Liver (tissue), 9 donors: ENCODE measurements around the gene SCUBE3. TPM values are rescaled to one million over a fixed set of nuclear protein-coding genes. Genes with fewer than 3 reads are reported as not detected.

Experiments used
- DNase-seq: peaks from one replicate; pipeline ENCODE4 v3.0.0-alpha.2; 2017; ENCODE audit warnings: low spot score
- H3K27ac ChIP-seq, 2 donors: one replicate each; pipeline ENCODE4 v1.7.0; 2013; ENCODE audit warnings: inconsistent platforms in 2 of 2, low read length in 2 of 2, control low read depth in 1 of 2, low read depth in 1 of 2, mild to moderate bottlenecking in 1 of 2
- H3K27me3 ChIP-seq, 4 donors: one replicate each; pipeline versions ENCODE4 v1.6.1 to v1.7.0; 2013; ENCODE audit warnings: low read length in 3 of 4, inconsistent platforms in 1 of 4, mild to moderate bottlenecking in 1 of 4, moderate library complexity in 1 of 4; ENCODE audit not compliant: control insufficient read depth in 4 of 4, insufficient read depth in 4 of 4
- H3K36me3 ChIP-seq, 4 donors: one replicate each; pipeline versions ENCODE4 v1.6.1 to v1.7.0; 2013; ENCODE audit warnings: low read length in 3 of 4, mild to moderate bottlenecking in 3 of 4, low read depth in 1 of 4, moderate library complexity in 1 of 4; ENCODE audit not compliant: control insufficient read depth in 4 of 4, insufficient read depth in 3 of 4
- H3K4me1 ChIP-seq, 4 donors: one replicate each; pipeline versions ENCODE4 v1.6.1 to v1.7.0; 2013; ENCODE audit warnings: low read length in 3 of 4, mild to moderate bottlenecking in 3 of 4, moderate library complexity in 1 of 4; ENCODE audit not compliant: control insufficient read depth in 4 of 4, insufficient read depth in 4 of 4
- H3K4me3 ChIP-seq, 3 donors: one replicate each; pipeline versions ENCODE4 v1.6.1 to v1.7.0; 2013; ENCODE audit warnings: low read length in 3 of 3, control low read depth in 1 of 3, low read depth in 1 of 3, mild to moderate bottlenecking in 1 of 3
- H3K9ac ChIP-seq, 2 donors: one replicate each; pipeline ENCODE4 v1.7.0; 2013; ENCODE audit warnings: low read length in 2 of 2, mild to moderate bottlenecking in 2 of 2, moderate library complexity in 2 of 2, control low read depth in 1 of 2, low read depth in 1 of 2
- H3K9me3 ChIP-seq, 4 donors: one replicate each; pipeline versions ENCODE4 v1.6.1 to v1.7.0; 2013; ENCODE audit warnings: low read length in 3 of 4; ENCODE audit not compliant: control insufficient read depth in 4 of 4
- EGR1 ChIP-seq, 2 donors: IDR thresholded peaks; 2 replicates each; pipeline ENCODE4 v1.6.1; 2016 to 2018; ENCODE audit warnings: antibody characterized with exemption in 2 of 2, low read depth in 2 of 2
- FOXA1 ChIP-seq: IDR thresholded peaks from 2 replicates; pipeline ENCODE4 v1.6.1; 2016; ENCODE audit warnings: antibody characterized with exemption
- FOXA2 ChIP-seq: IDR thresholded peaks from 2 replicates; pipeline ENCODE4 v1.6.1; 2016; ENCODE audit warnings: antibody characterized with exemption
- GABPA ChIP-seq, 2 donors: IDR thresholded peaks in 1 of 2; conservative IDR thresholded peaks in 1 of 2; 2 replicates each; pipeline ENCODE4 v1.6.1; 2016; ENCODE audit warnings: antibody characterized with exemption in 2 of 2, mild to moderate bottlenecking in 1 of 2, moderate library complexity in 1 of 2
- HNF4A ChIP-seq, 2 donors: conservative IDR thresholded peaks; 2 replicates each; pipeline ENCODE4 v1.6.1; 2016; ENCODE audit warnings: antibody characterized with exemption in 2 of 2, mild to moderate bottlenecking in 2 of 2
- HNF4G ChIP-seq: IDR thresholded peaks from 2 replicates; pipeline ENCODE4 v1.6.1; 2016; ENCODE audit warnings: antibody characterized with exemption
- JUND ChIP-seq, 2 donors: IDR thresholded peaks; 2 replicates each; pipeline ENCODE4 v1.6.1; 2016; ENCODE audit warnings: antibody characterized with exemption in 2 of 2
- NR2F2 ChIP-seq: IDR thresholded peaks from 2 replicates; pipeline ENCODE4 v1.6.1; 2016; ENCODE audit warnings: antibody characterized with exemption
- RAD21 ChIP-seq, 2 donors: IDR thresholded peaks; 2 replicates each; pipeline ENCODE4 v1.6.1; 2016; ENCODE audit warnings: antibody characterized with exemption in 2 of 2, mild to moderate bottlenecking in 2 of 2
- RXRA ChIP-seq, 2 donors: IDR thresholded peaks; 2 replicates each; pipeline ENCODE4 v1.6.1; 2017 to 2018; ENCODE audit warnings: antibody characterized with exemption in 2 of 2, mild to moderate bottlenecking in 1 of 2
- SP1 ChIP-seq: IDR thresholded peaks from 2 replicates; pipeline ENCODE4 v1.6.1; 2018; ENCODE audit warnings: antibody characterized with exemption, mild to moderate bottlenecking
- TAF1 ChIP-seq: conservative IDR thresholded peaks from 2 replicates; pipeline ENCODE4 v1.6.1; 2016; ENCODE audit warnings: antibody characterized with exemption, mild to moderate bottlenecking
- YY1 ChIP-seq: IDR thresholded peaks from 2 replicates; pipeline ENCODE4 v1.6.1; 2016; ENCODE audit warnings: antibody characterized with exemption, mild to moderate bottlenecking
- WGBS: extraction: QIAGEN DNeasy Blood & Tissue Kit; methylation state at CpG from one replicate; pipeline ENCODE4 v1.1.7; 2013; 5-methylcytosine and 5-hydroxymethylcytosine counted together
- polyA plus RNA-seq, 2 donors: library from polyadenylated mRNA; stranded (reverse) in 1 of 2; unstranded in 1 of 2; fragments of 200-250 nt in 1 of 2; fragments of >200 nt in 1 of 2; fragmentation: Nextera tagmentation in 1 of 2; extraction: Ambion mirVana in 1 of 2; gene quantifications; one replicate each; pipeline versions ENCODE4 v1.2.1 to v1.2.3, GENCODE V29; 2013 to 2015
- total RNA-seq, 2 donors: library from RNA; depleted of rRNA; stranded (reverse); fragments of >200 nt; gene quantifications; one replicate each; pipeline ENCODE4 v1.2.3, GENCODE V29; 2014
- TF ChIP-seq, protein P1 (sequence below): IDR thresholded peaks from 2 replicates; pipeline ENCODE4 v1.6.1; 2016; ENCODE audit warnings: antibody characterized with exemption
- TF ChIP-seq, protein P2 (sequence below): IDR thresholded peaks from 2 replicates; pipeline ENCODE4 v1.6.1; 2016; ENCODE audit warnings: antibody characterized with exemption, mild to moderate bottlenecking
- TF ChIP-seq, protein P3 (sequence below): fragments of 150-350 bp; IDR thresholded peaks from 2 replicates; pipeline ENCODE4 v1.5.1; 2017; ENCODE audit warnings: improper control_type of control experiment, low read depth, low read length; ENCODE audit not compliant: missing input control
- TF ChIP-seq, protein P4 (sequence below): IDR thresholded peaks from 2 replicates; pipeline ENCODE4 v1.6.1; 2016; ENCODE audit warnings: antibody characterized with exemption
- donor health status: healthy.
- donor health status: healthy.
- donor health status: healthy.
- donor health status: healthy.
- donor health status: healthy.

SCUBE3 gene
- total and polyA plus RNA-seq, 4 donors: 0.03 to 0.09 (median 0.07) TPM

DNA sequence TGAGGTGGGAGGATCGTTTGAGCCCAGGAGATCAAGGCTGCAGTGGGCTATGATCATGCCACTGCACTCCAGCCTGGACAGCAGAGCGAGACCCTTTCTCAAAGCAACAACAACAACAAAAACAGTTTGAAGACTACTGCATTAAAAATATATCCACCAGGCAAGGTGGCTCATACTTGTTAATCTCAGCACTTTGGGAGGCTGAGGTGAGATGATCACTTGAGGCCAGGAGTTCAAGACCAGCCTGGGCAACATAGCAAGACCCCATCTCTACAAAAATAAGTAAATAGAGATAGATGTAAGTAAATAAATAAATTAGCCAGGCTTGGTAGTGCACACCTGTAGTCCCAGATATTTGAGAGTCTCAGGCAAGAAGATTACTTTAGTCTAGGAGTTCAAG, 58.2 kb downstream of the SCUBE3 start:
- no peak overlapping the region for H3K27ac ChIP-seq
- no peaks in the 10 kb centered on the region for H3K27me3 ChIP-seq
- peaks cover 0 to 2% (median under 1%) of the 10 kb centered on the region in 4 donors for H3K36me3 ChIP-seq
- H3K4me3 ChIP-seq: no peak overlapping the region
- H3K4me1 ChIP-seq: no peaks in the 10 kb centered on the region
- H3K9me3 ChIP-seq: no peaks in the 10 kb centered on the region
- WGBS: 97% methylated on average over 2 of the region's 2 CpGs
- no peak for DNase-seq
- no peak overlapping the region for H3K9ac ChIP-seq
- TF ChIP-seq, protein P1, sequence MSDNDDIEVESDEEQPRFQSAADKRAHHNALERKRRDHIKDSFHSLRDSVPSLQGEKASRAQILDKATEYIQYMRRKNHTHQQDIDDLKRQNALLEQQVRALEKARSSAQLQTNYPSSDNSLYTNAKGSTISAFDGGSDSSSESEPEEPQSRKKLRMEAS: no peak
- TF ChIP-seq EGR1 (IDR thresholded peaks at IDR 0.05; ENCODE audit: low read depth in 2 of 2) (no peak), GABPA (IDR thresholded peaks at IDR 0.05 in 1 of 2, conservative IDR thresholded peaks at IDR 0.05 in 1 of 2) (no peak), FOXA2 (no peak), FOXA1 (no peak), JUND (IDR thresholded peaks at IDR 0.05) (no peak), NR2F2 (no peak), HNF4G (no peak), YY1 (no peak), RAD21 (IDR thresholded peaks at IDR 0.05) (no peak), RXRA (IDR thresholded peaks at IDR 0.05) (no peak), SP1 (no peak), HNF4A (conservative IDR thresholded peaks at IDR 0.05) (no peak), TAF1 (no peak)
- TF ChIP-seq, protein P2, sequence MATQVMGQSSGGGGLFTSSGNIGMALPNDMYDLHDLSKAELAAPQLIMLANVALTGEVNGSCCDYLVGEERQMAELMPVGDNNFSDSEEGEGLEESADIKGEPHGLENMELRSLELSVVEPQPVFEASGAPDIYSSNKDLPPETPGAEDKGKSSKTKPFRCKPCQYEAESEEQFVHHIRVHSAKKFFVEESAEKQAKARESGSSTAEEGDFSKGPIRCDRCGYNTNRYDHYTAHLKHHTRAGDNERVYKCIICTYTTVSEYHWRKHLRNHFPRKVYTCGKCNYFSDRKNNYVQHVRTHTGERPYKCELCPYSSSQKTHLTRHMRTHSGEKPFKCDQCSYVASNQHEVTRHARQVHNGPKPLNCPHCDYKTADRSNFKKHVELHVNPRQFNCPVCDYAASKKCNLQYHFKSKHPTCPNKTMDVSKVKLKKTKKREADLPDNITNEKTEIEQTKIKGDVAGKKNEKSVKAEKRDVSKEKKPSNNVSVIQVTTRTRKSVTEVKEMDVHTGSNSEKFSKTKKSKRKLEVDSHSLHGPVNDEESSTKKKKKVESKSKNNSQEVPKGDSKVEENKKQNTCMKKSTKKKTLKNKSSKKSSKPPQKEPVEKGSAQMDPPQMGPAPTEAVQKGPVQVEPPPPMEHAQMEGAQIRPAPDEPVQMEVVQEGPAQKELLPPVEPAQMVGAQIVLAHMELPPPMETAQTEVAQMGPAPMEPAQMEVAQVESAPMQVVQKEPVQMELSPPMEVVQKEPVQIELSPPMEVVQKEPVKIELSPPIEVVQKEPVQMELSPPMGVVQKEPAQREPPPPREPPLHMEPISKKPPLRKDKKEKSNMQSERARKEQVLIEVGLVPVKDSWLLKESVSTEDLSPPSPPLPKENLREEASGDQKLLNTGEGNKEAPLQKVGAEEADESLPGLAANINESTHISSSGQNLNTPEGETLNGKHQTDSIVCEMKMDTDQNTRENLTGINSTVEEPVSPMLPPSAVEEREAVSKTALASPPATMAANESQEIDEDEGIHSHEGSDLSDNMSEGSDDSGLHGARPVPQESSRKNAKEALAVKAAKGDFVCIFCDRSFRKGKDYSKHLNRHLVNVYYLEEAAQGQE: no peak
- TF ChIP-seq, protein P3, sequence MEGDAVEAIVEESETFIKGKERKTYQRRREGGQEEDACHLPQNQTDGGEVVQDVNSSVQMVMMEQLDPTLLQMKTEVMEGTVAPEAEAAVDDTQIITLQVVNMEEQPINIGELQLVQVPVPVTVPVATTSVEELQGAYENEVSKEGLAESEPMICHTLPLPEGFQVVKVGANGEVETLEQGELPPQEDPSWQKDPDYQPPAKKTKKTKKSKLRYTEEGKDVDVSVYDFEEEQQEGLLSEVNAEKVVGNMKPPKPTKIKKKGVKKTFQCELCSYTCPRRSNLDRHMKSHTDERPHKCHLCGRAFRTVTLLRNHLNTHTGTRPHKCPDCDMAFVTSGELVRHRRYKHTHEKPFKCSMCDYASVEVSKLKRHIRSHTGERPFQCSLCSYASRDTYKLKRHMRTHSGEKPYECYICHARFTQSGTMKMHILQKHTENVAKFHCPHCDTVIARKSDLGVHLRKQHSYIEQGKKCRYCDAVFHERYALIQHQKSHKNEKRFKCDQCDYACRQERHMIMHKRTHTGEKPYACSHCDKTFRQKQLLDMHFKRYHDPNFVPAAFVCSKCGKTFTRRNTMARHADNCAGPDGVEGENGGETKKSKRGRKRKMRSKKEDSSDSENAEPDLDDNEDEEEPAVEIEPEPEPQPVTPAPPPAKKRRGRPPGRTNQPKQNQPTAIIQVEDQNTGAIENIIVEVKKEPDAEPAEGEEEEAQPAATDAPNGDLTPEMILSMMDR: no peak

DNA sequence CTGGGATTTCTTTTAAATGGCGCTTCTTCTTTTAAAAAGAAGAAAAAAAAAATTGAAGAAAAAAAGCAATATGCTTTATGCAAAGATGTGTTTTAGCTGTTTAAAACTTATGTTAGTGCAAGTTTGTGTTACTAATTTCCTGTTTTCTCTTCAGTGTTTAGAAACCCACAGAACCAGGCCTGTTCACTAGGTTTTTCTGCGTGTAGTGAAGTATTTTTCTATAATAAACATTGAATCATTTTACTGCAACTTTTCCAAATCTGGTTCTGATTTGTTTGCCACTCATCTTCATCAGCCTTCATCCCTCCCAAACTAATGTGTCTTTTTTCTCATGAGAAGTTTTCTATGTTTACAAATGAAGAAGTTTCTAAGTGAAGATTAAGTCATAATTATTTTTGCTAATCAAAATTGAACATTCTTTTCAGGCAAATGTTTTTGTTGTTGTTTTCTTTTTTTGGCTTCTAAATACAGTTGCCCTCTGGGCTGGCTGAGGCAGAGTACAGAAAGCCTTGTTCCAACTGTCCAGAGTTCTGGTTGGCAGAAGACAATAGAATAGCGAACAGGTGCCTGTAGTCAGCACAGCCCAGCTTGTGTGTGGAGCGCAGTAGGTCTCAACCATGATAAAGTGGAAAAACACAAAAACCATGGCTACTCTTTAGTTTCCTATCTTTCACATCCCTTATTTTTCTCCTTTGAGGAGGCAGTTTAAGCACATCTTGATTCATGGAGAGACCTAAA, 60.2 kb downstream of the SCUBE3 start:
- Histone ChIP-seq H3K4me3 (no peak overlapping the region), H3K27ac (no peak overlapping the region), H3K9me3 (no peaks in the 10 kb centered on the region), H3K27me3 (no peaks in the 10 kb centered on the region), H3K9ac (no peak overlapping the region), H3K36me3 (peaks cover 0 to 2% (median 0%) of the 10 kb centered on the region in 4 donors), H3K4me1 (no peaks in the 10 kb centered on the region)
- no peak for DNase-seq
- 93% methylated on average over 4 of the region's 4 CpGs for WGBS
- TF ChIP-seq RXRA (IDR thresholded peaks at IDR 0.05) (no peak), JUND (IDR thresholded peaks at IDR 0.05) (no peak), EGR1 (IDR thresholded peaks at IDR 0.05; ENCODE audit: low read depth in 2 of 2) (no peak), RAD21 (IDR thresholded peaks at IDR 0.05) (no peak)
- TF ChIP-seq, protein P4, sequence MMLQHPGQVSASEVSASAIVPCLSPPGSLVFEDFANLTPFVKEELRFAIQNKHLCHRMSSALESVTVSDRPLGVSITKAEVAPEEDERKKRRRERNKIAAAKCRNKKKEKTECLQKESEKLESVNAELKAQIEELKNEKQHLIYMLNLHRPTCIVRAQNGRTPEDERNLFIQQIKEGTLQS: no peak
